Nephron progenitor cell (in vitro differentiated cells): ENCODE data around the gene GPR146.

ENCODE experiments used
- DNase-seq: peaks from one replicate; pipeline ENCODE4 v3.0.0; 2021
- H3K27ac Mint-ChIP-seq: 2 replicates; pipeline ENCODE4 v1.8.0; 2021; ENCODE audit warnings: mild to moderate bottlenecking, moderate library complexity, mixed read lengths
- H3K27me3 Mint-ChIP-seq: 2 replicates; pipeline ENCODE4 v1.8.0; 2021; ENCODE audit warnings: mild to moderate bottlenecking, low read depth, mixed read lengths; ENCODE audit not compliant: poor library complexity
- H3K36me3 Mint-ChIP-seq: 2 replicates; pipeline ENCODE4 v1.8.0; 2021; ENCODE audit warnings: low read depth, mixed read lengths
- H3K4me1 Mint-ChIP-seq: 2 replicates; pipeline ENCODE4 v1.8.0; 2021; ENCODE audit warnings: mixed read lengths
- H3K4me3 Mint-ChIP-seq: 2 replicates; pipeline ENCODE4 v1.8.0; 2021; ENCODE audit warnings: mild to moderate bottlenecking, moderate library complexity, mixed read lengths
- H3K9me3 Mint-ChIP-seq: 2 replicates; pipeline ENCODE4 v1.8.0; 2021; ENCODE audit warnings: mild to moderate bottlenecking, moderate library complexity, mixed read lengths
- TF ChIP-seq, protein P1 (sequence below): fragments of 200-600 bp; sonication (generic); IDR thresholded peaks from 2 replicates; pipeline ENCODE4 v1.5.0; 2021; ENCODE audit warnings: antibody characterized with exemption

The GPR146 gene

DNA sequence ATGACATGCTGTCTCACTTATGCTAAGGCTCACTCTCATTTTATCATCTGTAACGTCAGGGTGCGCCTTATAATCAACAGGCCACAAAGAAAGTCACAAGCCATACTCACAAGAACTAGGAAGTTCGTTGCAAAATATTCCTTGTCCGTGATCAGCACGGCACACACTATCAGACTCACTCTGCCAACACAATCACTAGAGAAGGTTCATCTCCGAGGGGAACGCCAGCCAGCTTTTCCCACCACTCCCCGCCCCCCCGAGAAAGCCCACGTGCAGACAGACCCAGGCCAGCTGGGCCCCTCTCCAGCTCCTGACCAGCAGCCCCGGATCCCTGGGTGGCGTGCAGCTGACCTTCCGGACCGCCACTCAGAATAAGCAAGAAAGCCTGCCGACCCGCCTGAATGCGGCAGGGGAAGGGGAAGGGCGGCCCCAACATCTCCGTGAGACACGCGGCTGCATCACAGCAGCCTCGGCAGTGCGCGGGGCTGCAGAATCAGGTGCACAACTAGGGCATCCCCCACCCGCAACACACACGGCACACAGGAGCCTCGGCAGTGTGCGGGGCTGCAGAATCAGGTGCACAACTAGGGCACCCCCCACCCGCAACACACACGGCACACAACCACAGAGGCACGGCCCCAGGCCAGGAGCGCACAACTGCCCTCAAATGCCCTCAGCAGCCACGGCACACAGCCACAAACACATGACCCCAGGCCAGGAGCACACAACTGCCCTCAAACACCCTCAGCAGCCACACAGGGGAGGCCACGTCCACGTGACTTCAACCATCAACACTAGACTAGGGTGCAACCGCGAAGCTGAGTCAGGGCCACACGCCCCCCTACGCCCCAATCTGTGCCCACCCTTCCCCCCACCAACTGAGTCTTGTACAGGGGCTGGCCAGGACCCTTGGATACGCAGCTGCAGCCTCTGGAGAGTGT lies 2.5 kb upstream of the GPR146 start:
- peaks cover 7% of the 10 kb centered on the region for H3K9me3 Mint-ChIP-seq
- no peak overlapping the region for H3K27ac Mint-ChIP-seq
- peaks cover 7% of the 10 kb centered on the region for H3K36me3 Mint-ChIP-seq
- peaks cover 58% of the 10 kb centered on the region for H3K4me1 Mint-ChIP-seq
- H3K27me3 Mint-ChIP-seq, result peaks cover 11% of the 10 kb centered on the region
- DNase-seq, result no peak
- TF ChIP-seq, protein P1, sequence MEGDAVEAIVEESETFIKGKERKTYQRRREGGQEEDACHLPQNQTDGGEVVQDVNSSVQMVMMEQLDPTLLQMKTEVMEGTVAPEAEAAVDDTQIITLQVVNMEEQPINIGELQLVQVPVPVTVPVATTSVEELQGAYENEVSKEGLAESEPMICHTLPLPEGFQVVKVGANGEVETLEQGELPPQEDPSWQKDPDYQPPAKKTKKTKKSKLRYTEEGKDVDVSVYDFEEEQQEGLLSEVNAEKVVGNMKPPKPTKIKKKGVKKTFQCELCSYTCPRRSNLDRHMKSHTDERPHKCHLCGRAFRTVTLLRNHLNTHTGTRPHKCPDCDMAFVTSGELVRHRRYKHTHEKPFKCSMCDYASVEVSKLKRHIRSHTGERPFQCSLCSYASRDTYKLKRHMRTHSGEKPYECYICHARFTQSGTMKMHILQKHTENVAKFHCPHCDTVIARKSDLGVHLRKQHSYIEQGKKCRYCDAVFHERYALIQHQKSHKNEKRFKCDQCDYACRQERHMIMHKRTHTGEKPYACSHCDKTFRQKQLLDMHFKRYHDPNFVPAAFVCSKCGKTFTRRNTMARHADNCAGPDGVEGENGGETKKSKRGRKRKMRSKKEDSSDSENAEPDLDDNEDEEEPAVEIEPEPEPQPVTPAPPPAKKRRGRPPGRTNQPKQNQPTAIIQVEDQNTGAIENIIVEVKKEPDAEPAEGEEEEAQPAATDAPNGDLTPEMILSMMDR, result no peak
- H3K4me3 Mint-ChIP-seq, result peak overlapping the region; percentile 40

- Mint-ChIP-seq H3K27ac (no peak overlapping the region), H3K9me3 (peaks cover 7% of the 10 kb centered on the region), H3K36me3 (peaks cover 7% of the 10 kb centered on the region), H3K4me1 (peaks cover 64% of the 10 kb centered on the region), H3K4me3 (no peak overlapping the region), H3K27me3 (peaks cover 11% of the 10 kb centered on the region)
- DNase-seq, result no peak
- TF ChIP-seq, protein P1, result no peak
These were observed 1.9 kb upstream of the GPR146 start for GRCh38 chr7:1042492-1042833.

- Mint-ChIP-seq H3K4me3 (peak overlapping the region; percentile 68), H3K36me3 (peaks cover 7% of the 10 kb centered on the region), H3K27ac (peak overlapping the region; percentile 94), H3K4me1 (peaks cover 76% of the 10 kb centered on the region), H3K9me3 (peaks cover 7% of the 10 kb centered on the region), H3K27me3 (peaks cover 11% of the 10 kb centered on the region)
- DNase-seq, result no peak
- TF ChIP-seq, protein P1, result no peak
These were observed 676 bp upstream of the GPR146 start for GRCh38 chr7:1043552-1044188.

DNA sequence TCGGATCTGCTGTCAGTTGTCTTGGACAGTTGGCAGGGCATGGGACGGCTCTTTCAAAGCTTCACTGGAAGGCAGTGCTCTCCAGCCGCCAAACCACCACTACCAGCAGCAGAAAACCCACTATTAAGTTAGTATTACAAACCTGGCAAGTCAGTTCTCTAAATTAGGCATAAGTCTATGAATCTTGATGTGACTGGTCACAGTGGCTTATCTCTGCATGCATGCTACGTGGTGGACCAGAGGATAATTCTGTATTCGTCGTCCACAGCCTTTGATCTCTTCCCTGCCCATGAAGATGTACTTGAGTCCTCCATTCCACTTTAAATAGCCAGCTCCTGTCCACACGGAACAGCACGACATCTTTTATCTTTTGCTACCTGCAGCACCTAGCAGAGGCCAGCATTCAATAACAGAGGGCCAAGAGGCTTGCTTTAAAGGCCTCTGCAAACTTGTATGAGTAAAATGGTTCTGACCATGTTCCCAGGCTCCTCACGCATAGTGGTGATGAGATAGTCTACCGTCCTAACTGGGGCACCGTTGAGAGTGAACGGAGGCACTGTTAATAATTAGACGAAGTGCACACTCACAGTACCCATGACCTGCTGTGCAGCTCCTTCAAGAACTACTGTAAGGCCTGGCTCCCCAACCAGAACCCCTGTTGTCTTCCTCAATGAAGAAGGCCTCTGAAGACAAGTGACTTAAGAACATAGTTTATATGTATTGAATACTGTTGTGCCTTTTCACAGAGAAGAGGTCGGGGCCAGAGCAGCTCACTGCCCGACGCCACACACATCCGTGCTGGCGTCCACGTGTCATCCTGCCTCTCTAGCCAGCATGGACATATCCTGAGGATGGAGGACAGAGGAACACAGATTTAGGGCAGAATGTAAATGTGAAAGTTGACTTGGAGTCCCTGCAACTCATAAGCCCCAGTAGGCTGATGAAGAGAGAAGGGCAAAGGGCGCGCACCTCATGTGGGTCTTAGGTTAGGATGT lies 1.0 kb downstream of the GPR146 start:
- Mint-ChIP-seq H3K36me3 (peaks cover 4% of the 10 kb centered on the region), H3K4me3 (peak overlapping the region; percentile 91), H3K9me3 (peaks cover 4% of the 10 kb centered on the region), H3K27me3 (peaks cover 11% of the 10 kb centered on the region), H3K27ac (peak overlapping the region; percentile 86), H3K4me1 (peaks cover 88% of the 10 kb centered on the region)
- TF ChIP-seq, protein P1, result no peak
- no peak for DNase-seq

GRCh38 chr7:1046722-1047679 lies 2.7 kb downstream of the GPR146 start:
- TF ChIP-seq, protein P1, result no peak
- Mint-ChIP-seq H3K4me3 (peak overlapping the region; percentile 91), H3K9me3 (no peaks in the 10 kb centered on the region), H3K27ac (no peak overlapping the region), H3K27me3 (peaks cover 6% of the 10 kb centered on the region), H3K4me1 (peaks cover 84% of the 10 kb centered on the region), H3K36me3 (no peaks in the 10 kb centered on the region)
- DNase-seq, result no peak
